Measurements from ENCODE around the gene ANKRD29. TPM values are rescaled to one million over a fixed set of nuclear protein-coding genes. Genes with fewer than 3 reads are reported as not detected.

ANKRD29 gene
- total RNA-seq (2022; extraction: Qiagen RNA extraction) = 9.7 to 16.4 TPM (median 13.6 TPM) in 5 replicates

DNA sequence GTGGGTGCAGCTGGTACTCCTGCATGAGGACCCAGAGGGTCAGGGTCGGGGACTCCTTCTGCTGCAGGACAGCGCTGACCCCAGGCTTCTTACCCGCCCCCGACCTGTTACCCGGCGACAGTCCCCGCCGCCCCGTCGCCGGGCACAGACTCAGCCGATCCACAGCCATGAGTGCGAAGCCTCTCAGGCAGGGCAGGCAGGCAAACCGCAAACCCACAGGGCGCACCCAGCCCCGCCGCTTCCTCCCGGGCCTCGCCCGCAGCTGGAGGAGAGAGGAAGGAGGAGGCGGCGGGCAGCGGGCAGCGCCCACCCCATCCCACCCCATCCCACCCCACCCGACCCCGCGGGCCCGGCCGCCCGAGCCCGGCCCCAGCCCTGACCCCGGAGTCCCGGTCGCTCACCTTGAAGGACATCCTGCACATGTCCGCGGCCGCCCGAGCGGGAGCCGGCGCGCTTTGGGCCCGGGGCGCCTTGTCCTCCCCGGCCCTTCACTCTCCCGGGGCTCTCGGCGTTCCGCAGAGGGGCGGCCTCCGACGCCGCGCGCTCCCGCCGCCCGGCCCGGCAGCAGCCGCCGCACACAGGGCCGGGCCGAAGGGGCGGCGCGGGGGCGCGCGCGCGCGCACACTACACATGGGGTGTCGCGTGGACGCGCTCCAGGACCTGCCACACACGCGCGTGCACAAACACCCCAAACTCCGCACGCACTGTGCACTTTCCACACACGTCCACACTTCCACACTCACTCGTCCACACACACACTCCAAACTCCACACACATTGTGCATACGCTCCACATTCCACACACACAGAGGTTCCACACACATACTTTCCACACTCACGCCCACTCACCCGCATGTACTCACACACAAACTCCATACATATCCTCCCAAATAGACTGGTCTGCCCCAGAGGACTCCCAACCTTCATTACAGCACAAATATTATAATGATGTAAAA is at the start of gene ANKRD29:
TSS of gene ANKRD29 (minus strand) at position 603 of the 955 bp plus-strand sequence. CDS start at position 422, 181 bp downstream.

GRCh38 chr18:23689031-23689615 is 26.4 kb upstream of the ANKRD29 start, which contains the start of gene LAMA3:
LAMA3 (plus strand) TSS chr18:23689453; CDS start chr18:23689684, 231 bp downstream.

DNA sequence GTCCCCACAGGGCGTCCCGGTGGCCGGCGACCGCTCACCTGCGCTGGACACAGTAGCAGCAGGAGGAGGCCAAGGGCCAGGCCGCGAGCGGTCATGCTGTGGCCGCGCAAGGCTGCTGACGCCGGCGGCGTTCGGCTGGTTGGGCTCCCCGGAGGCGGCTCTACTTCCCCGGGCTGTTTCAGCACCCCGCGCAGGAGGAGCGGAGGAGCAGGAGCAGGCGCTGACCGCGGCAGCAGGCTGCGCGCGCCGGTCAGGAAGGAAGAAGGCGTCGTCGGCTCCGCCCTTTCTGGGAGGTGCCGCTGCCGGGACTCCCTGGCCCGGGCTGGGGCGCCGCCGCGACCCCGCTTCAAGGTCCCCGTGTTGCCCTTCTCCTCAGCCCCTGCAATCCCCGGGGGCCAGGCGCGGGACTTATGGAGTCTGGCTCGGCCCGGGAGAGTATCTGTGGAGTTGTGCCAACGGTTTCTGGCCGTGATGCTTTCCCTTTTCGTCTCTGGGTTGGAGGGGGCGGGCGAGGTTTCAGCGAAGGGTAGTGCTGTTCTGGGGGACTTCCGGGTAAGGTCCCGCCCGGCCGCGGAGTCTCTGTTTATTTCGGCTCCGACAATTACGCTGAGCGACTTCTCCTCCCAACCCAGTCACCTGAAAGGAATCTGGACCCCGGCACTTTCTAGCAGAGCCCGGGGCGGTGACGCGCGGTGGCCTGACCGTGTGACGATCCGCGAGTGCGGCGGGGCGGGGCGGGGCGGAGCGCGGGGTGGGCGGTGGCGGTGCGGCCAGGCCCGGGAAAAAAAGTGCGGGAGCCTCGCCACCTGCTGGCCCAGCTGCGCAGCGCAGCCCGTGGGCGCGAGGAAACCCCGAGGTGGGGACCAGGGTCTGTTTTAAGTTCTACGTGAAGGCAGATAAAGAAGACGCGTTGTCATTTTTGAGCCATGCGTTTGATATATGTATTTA is 76.2 kb downstream of the ANKRD29 start, which contains the start of gene NPC1:
TSS of gene NPC1 (minus strand) at position 258 of the 948 bp plus-strand sequence. CDS start at position 95, 163 bp downstream.

Other genes with a start within 250 kb of the ANKRD29 start
- 27.9 to 42.9 TPM (median 32.4 TPM) in 5 replicates for gene RIOK3, start 209.6 kb downstream of the ANKRD29 start, total RNA-seq (2022; extraction: Qiagen RNA extraction)
- 12.7 to 17.2 TPM (median 15.9 TPM) in 5 replicates for gene RMC1, start 159.4 kb downstream of the ANKRD29 start, total RNA-seq (2022; extraction: Qiagen RNA extraction)
- gene NPC1, start 76.4 kb downstream of the ANKRD29 start, total RNA-seq (2022; extraction: Qiagen RNA extraction) = 80.5 to 110 TPM (median 104 TPM) in 5 replicates
- gene LAMA3, start 26.5 kb upstream of the ANKRD29 start, total RNA-seq (2022; extraction: Qiagen RNA extraction) = 34.8 to 44.8 TPM (median 42.7 TPM) in 5 replicates

Measured in A549 treated with CORT108297 at 1 μM for 4 hours (cell line).